Glomerular visceral epithelial cell (primary cell): ENCODE measurements around the gene GPER1.
"Not testable (repeated sequence)": the region's sequence is repeated elsewhere in the genome, so short reads cannot be mapped to it uniquely, and the experiment has no call there.

ENCODE experiments used
- DNase-seq: peaks from one replicate; pipeline ENCODE4 v3.0.0-alpha.2; 2016; ENCODE audit errors: extremely low spot score

The GPER1 gene

GRCh38 chr7:1068619-1069018 lies 19.3 kb upstream of the GPER1 start:
- DNase-seq: no peak

- no peak for DNase-seq
These were observed 17.3 kb upstream of the GPER1 start for GRCh38 chr7:1070544-1071011.

GRCh38 chr7:1071731-1072254 lies 16.1 kb upstream of the GPER1 start:
- DNase-seq: no peak

- DNase-seq: no peak
These were observed 14.6 kb upstream of the GPER1 start for GRCh38 chr7:1073142-1073977.

GRCh38 chr7:1074018-1074417 lies 13.9 kb upstream of the GPER1 start:
- DNase-seq: not testable (repeated sequence)

- DNase-seq: no peak
These were observed 13.1 kb upstream of the GPER1 start for GRCh38 chr7:1074593-1075431.

- DNase-seq: no peak
These were observed 11.5 kb upstream of the GPER1 start for GRCh38 chr7:1076184-1077072.

GRCh38 chr7:1078519-1078918 lies 9.4 kb upstream of the GPER1 start:
- DNase-seq: no peak

GRCh38 chr7:1078985-1079384 lies 8.9 kb upstream of the GPER1 start:
- DNase-seq: no peak

- no peak for DNase-seq
These were observed 8.4 kb upstream of the GPER1 start for GRCh38 chr7:1079546-1079945.

GRCh38 chr7:1080252-1080920 lies 7.5 kb upstream of the GPER1 start:
- no peak for DNase-seq

GRCh38 chr7:1080921-1081255 lies 7.0 kb upstream of the GPER1 start:
- DNase-seq: no peak

- DNase-seq: no peak
These were observed 6.6 kb upstream of the GPER1 start for GRCh38 chr7:1081336-1081735.

- no peak for DNase-seq
These were observed 5.9 kb upstream of the GPER1 start for GRCh38 chr7:1081931-1082401.

GRCh38 chr7:1083729-1084657 lies 3.9 kb upstream of the GPER1 start:
- no peak for DNase-seq

GRCh38 chr7:1085266-1085665 lies 2.6 kb upstream of the GPER1 start:
- DNase-seq: no peak

- peak; percentile 40 for DNase-seq
These were observed 1.9 kb upstream of the GPER1 start for GRCh38 chr7:1085910-1086421.

- peak; percentile 73 for DNase-seq
These were observed 1.1 kb upstream of the GPER1 start for GRCh38 chr7:1086588-1087464.

- DNase-seq: no peak
These were observed 473 bp upstream of the GPER1 start for GRCh38 chr7:1087465-1087814.
